ENCODE data around the gene PDE4D.

The PDE4D gene

GRCh38 chr5:59704936-59705335, 188.6 kb downstream of the PDE4D start:
- no CpG with 5 or more reads among the region's 1 CpG for WGBS, 2 donors (ENCODE audit: extremely low coverage in 2 of 2, insufficient read length in 2 of 2, insufficient replicate concordance in 1 of 2)

GRCh38 chr5:59703789-59704188, 189.7 kb downstream of the PDE4D start:
- Histone ChIP-seq H3K23ac (ENCODE audit: low read depth, low read length, poor library complexity) (no peak overlapping the region), H2BK5ac (ENCODE audit: low read length) (no peak overlapping the region), H3K4me2 (ENCODE audit: insufficient read depth, low read length, poor library complexity, severe bottlenecking) (no peak overlapping the region), H4K91ac (ENCODE audit: low read depth, low read length, poor library complexity) (no peak overlapping the region), H2BK15ac (ENCODE audit: low read length) (no peak overlapping the region), H3K36me3 (replicated peaks in 1 of 2; ENCODE audit: control insufficient read depth in 2 of 2, insufficient read depth in 2 of 2, low read length in 2 of 2) (no peaks in the 10 kb centered on the region), H2BK12ac (ENCODE audit: low read length) (no peak overlapping the region), H3K4me1 (ENCODE audit: control insufficient read depth in 2 of 2, insufficient read depth in 1 of 2, low read depth in 1 of 2, low read length in 2 of 2) (no peaks in the 10 kb centered on the region), H3K4ac (ENCODE audit: low read length) (no peak overlapping the region), H2BK120ac (ENCODE audit: low read depth, low read length) (no peak overlapping the region), H3K9me3 (replicated peaks in 1 of 2; ENCODE audit: control insufficient read depth in 2 of 2, insufficient read depth in 1 of 2, low read depth in 1 of 2, low read length in 2 of 2) (no peaks in the 10 kb centered on the region), H4K8ac (ENCODE audit: low read depth, low read length) (no peak overlapping the region), H2AFZ (ENCODE audit: low read length) (no peak overlapping the region), H3K9ac (ENCODE audit: low read depth, low read length, poor library complexity) (no peak overlapping the region), H3K4me3 (ENCODE audit: low read length in 2 of 2) (no peak overlapping the region), H3K79me1 (ENCODE audit: low read depth, low read length) (no peaks in the 10 kb centered on the region), H3K14ac (ENCODE audit: low read length) (no peak overlapping the region), H2AK5ac (ENCODE audit: low read depth, low read length) (no peak overlapping the region), H3K27me3 (ENCODE audit: control insufficient read depth in 3 of 3, insufficient read depth in 3 of 3, low read depth in 1 of 3, low read length in 3 of 3) (no peaks in the 10 kb centered on the region), H3K27ac (replicated peaks; ENCODE audit: low read length) (no peak overlapping the region), H3K18ac (ENCODE audit: low read length) (no peak overlapping the region)
- WGBS, 2 donors (ENCODE audit: extremely low coverage in 2 of 2, insufficient read length in 2 of 2, insufficient replicate concordance in 1 of 2): no CpG with 5 or more reads among the region's 2 CpGs
- DNase-seq (ENCODE audit: low spot score): no peak

More at GRCh38 chr5:59704936-59705335, 188.6 kb downstream of the PDE4D start:
- Histone ChIP-seq H2BK15ac (ENCODE audit: low read length) (no peak overlapping the region), H3K9me3 (replicated peaks in 1 of 2; ENCODE audit: control insufficient read depth in 2 of 2, insufficient read depth in 1 of 2, low read depth in 1 of 2, low read length in 2 of 2) (no peaks in the 10 kb centered on the region), H3K4ac (ENCODE audit: low read length) (no peak overlapping the region), H3K4me1 (ENCODE audit: control insufficient read depth in 2 of 2, insufficient read depth in 1 of 2, low read depth in 1 of 2, low read length in 2 of 2) (peaks cover 3 to 5% of the 10 kb centered on the region in 2 donors), H3K18ac (ENCODE audit: low read length) (no peak overlapping the region), H2AFZ (ENCODE audit: low read length) (no peak overlapping the region), H3K27ac (replicated peaks; ENCODE audit: low read length) (no peak overlapping the region), H2BK120ac (ENCODE audit: low read depth, low read length) (no peak overlapping the region), H3K36me3 (replicated peaks in 1 of 2; ENCODE audit: control insufficient read depth in 2 of 2, insufficient read depth in 2 of 2, low read length in 2 of 2) (no peaks in the 10 kb centered on the region), H3K4me2 (ENCODE audit: insufficient read depth, low read length, poor library complexity, severe bottlenecking) (no peak overlapping the region), H3K9ac (ENCODE audit: low read depth, low read length, poor library complexity) (no peak overlapping the region), H3K23ac (ENCODE audit: low read depth, low read length, poor library complexity) (no peak overlapping the region), H3K27me3 (ENCODE audit: control insufficient read depth in 3 of 3, insufficient read depth in 3 of 3, low read depth in 1 of 3, low read length in 3 of 3) (no peaks in the 10 kb centered on the region), H2BK5ac (ENCODE audit: low read length) (no peak overlapping the region), H4K91ac (ENCODE audit: low read depth, low read length, poor library complexity) (no peak overlapping the region), H2BK12ac (ENCODE audit: low read length) (no peak overlapping the region), H3K79me1 (ENCODE audit: low read depth, low read length) (no peaks in the 10 kb centered on the region), H3K4me3 (ENCODE audit: low read length in 2 of 2) (no peak overlapping the region), H2AK5ac (ENCODE audit: low read depth, low read length) (no peak overlapping the region), H4K8ac (ENCODE audit: low read depth, low read length) (no peak overlapping the region), H3K14ac (ENCODE audit: low read length) (no peak overlapping the region)
- no peak for DNase-seq (ENCODE audit: low spot score)

GRCh38 chr5:59698207-59699178, 195.0 kb downstream of the PDE4D start:
- DNase-seq (ENCODE audit: low spot score): no peak
- H4K8ac ChIP-seq (ENCODE audit: low read depth, low read length): no peak overlapping the region
- H3K4ac ChIP-seq (ENCODE audit: low read length): no peak overlapping the region
- H2BK12ac ChIP-seq (ENCODE audit: low read length): no peak overlapping the region
- H3K4me1 ChIP-seq (ENCODE audit: control insufficient read depth in 2 of 2, insufficient read depth in 1 of 2, low read depth in 1 of 2, low read length in 2 of 2): no peaks in the 10 kb centered on the region
- no peak overlapping the region for H3K27ac ChIP-seq (replicated peaks; ENCODE audit: low read length)
- H2BK15ac ChIP-seq (ENCODE audit: low read length): no peak overlapping the region
- no peak overlapping the region for H4K91ac ChIP-seq (ENCODE audit: low read depth, low read length, poor library complexity)
- H3K23ac ChIP-seq (ENCODE audit: low read depth, low read length, poor library complexity): no peak overlapping the region
- no peak overlapping the region for H2BK5ac ChIP-seq (ENCODE audit: low read length)
- H3K18ac ChIP-seq (ENCODE audit: low read length): no peak overlapping the region
- no peak overlapping the region for H2BK120ac ChIP-seq (ENCODE audit: low read depth, low read length)
- no peak overlapping the region for H2AK5ac ChIP-seq (ENCODE audit: low read depth, low read length)
- H3K9ac ChIP-seq (ENCODE audit: low read depth, low read length, poor library complexity): no peak overlapping the region
- no peaks in the 10 kb centered on the region for H3K79me1 ChIP-seq (ENCODE audit: low read depth, low read length)
- H3K14ac ChIP-seq (ENCODE audit: low read length): no peak overlapping the region
- H2AFZ ChIP-seq (ENCODE audit: low read length): no peak overlapping the region
- no peak overlapping the region for H3K4me3 ChIP-seq (ENCODE audit: low read length in 2 of 2)
- H3K36me3 ChIP-seq (replicated peaks in 1 of 2; ENCODE audit: control insufficient read depth in 2 of 2, insufficient read depth in 2 of 2, low read length in 2 of 2): no peaks in the 10 kb centered on the region
- no peaks in the 10 kb centered on the region for H3K9me3 ChIP-seq (replicated peaks in 1 of 2; ENCODE audit: control insufficient read depth in 2 of 2, insufficient read depth in 1 of 2, low read depth in 1 of 2, low read length in 2 of 2)
- no peak overlapping the region for H3K4me2 ChIP-seq (ENCODE audit: insufficient read depth, low read length, poor library complexity, severe bottlenecking)
- H3K27me3 ChIP-seq (ENCODE audit: control insufficient read depth in 3 of 3, insufficient read depth in 3 of 3, low read depth in 1 of 3, low read length in 3 of 3): no peaks in the 10 kb centered on the region
- WGBS, 2 donors (ENCODE audit: extremely low coverage in 2 of 2, insufficient read length in 2 of 2, insufficient replicate concordance in 1 of 2): no CpG with 5 or more reads among the region's 6 CpGs

- Histone ChIP-seq H3K9ac (ENCODE audit: low read depth, low read length, poor library complexity) (no peak overlapping the region), H4K8ac (ENCODE audit: low read depth, low read length) (no peak overlapping the region), H3K23ac (ENCODE audit: low read depth, low read length, poor library complexity) (no peak overlapping the region), H3K79me1 (ENCODE audit: low read depth, low read length) (no peaks in the 10 kb centered on the region), H3K27ac (replicated peaks; ENCODE audit: low read length) (no peak overlapping the region), H2BK120ac (ENCODE audit: low read depth, low read length) (no peak overlapping the region), H2AFZ (ENCODE audit: low read length) (no peak overlapping the region), H3K4me1 (ENCODE audit: control insufficient read depth in 2 of 2, insufficient read depth in 1 of 2, low read depth in 1 of 2, low read length in 2 of 2) (no peaks in the 10 kb centered on the region), H2BK15ac (ENCODE audit: low read length) (no peak overlapping the region), H2BK12ac (ENCODE audit: low read length) (no peak overlapping the region), H3K4me3 (ENCODE audit: low read length in 2 of 2) (no peak overlapping the region), H3K14ac (ENCODE audit: low read length) (no peak overlapping the region), H2BK5ac (ENCODE audit: low read length) (no peak overlapping the region), H4K91ac (ENCODE audit: low read depth, low read length, poor library complexity) (no peak overlapping the region), H3K9me3 (replicated peaks in 1 of 2; ENCODE audit: control insufficient read depth in 2 of 2, insufficient read depth in 1 of 2, low read depth in 1 of 2, low read length in 2 of 2) (no peaks in the 10 kb centered on the region), H3K4ac (ENCODE audit: low read length) (no peak overlapping the region), H3K27me3 (ENCODE audit: control insufficient read depth in 3 of 3, insufficient read depth in 3 of 3, low read depth in 1 of 3, low read length in 3 of 3) (no peaks in the 10 kb centered on the region), H3K4me2 (ENCODE audit: insufficient read depth, low read length, poor library complexity, severe bottlenecking) (no peak overlapping the region), H3K18ac (ENCODE audit: low read length) (no peak overlapping the region), H2AK5ac (ENCODE audit: low read depth, low read length) (no peak overlapping the region), H3K36me3 (replicated peaks in 1 of 2; ENCODE audit: control insufficient read depth in 2 of 2, insufficient read depth in 2 of 2, low read length in 2 of 2) (no peaks in the 10 kb centered on the region)
- WGBS, 2 donors (ENCODE audit: extremely low coverage in 2 of 2, insufficient read length in 2 of 2, insufficient replicate concordance in 1 of 2): no CpG with 5 or more reads among the region's 4 CpGs
- DNase-seq (ENCODE audit: low spot score): no peak
Measured at GRCh38 chr5:59694411-59694810, 199.1 kb downstream of the PDE4D start.
